ENCODE results near the gene IL22RA2.

IL22RA2 gene

GRCh38 chr6:137104926-137105325, 68.5 kb downstream of the IL22RA2 start:
- no peak for TF ChIP-seq CTCF (IDR thresholded peaks at IDR 0.05)
- Histone ChIP-seq H3K27ac (no peak overlapping the region), H3K4me3 (no peak overlapping the region)
- DNase-seq (ENCODE audit: low spot score) = no peak

DNA sequence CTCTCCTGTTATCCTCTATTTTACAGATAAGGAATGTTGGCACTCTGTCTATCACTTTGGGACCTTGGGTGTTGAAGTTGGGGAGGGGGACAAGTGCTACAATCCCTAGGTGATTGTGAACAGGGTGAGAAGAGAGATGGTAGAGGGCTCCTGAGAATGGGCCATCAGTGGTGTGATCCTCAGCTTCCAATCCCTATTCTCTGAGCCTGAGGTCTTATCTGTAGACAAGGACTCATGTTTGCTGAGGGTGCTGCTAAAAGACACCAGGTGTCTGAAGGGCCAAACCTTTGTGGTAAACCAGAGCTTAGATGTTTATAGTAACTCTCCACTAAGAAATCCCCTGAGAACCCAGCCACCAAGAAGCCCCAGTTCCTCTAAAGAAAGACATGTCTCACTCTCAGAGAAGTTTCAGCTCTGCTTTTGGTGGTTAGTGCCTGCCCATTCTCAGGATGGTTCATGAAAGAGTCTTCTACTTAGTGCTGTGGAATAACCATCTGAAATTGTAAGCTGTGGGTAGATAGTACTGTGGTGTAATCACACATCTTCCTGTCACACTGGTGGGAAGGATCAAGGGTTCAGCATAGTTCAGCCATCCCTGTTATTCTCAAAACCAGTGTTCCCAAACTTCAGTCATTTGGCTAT, 70.5 kb downstream of the IL22RA2 start:
- no peak overlapping the region for H3K27ac ChIP-seq
- H3K4me3 ChIP-seq = no peak overlapping the region
- no peak for DNase-seq (ENCODE audit: low spot score)
- TF ChIP-seq CTCF (IDR thresholded peaks at IDR 0.05) = no peak

DNA sequence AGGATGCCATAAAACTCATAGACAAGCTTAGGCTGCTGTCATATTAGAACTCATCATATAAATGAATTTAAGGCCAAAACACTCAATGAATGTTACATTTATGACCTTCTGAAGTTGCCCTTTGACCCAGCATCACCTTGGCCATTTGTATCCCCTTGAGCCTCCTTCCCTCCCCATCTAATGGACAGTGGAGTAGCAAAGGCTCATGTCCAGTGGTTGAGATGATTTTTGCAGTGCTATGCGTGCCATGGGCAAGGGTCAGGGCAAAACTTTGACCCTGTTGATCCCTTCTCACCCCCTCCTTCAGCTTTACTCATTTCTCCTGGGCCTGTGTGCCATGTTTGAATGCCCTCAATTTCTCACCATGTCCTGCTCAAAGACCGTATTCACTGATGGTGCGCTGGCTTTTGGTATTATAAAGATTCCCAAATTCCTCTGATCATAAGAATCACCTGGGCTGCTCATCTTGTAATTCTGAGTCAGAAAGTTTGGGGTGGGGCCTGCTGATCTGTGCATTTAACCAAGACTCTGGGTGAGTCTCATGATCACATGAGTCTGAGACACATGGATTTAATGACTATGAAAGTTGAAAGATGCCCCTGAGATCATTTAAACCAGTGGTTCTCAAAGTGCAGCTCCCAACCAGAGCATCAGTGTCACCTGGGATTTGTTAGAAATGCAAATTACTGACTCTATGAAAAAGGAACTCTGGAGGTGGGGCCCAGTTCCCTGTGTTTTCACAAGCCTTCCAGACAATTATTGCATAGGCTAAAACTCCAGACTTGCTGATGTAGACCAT, 71.2 kb downstream of the IL22RA2 start:
- H3K27ac ChIP-seq = no peak overlapping the region
- TF ChIP-seq CTCF (IDR thresholded peaks at IDR 0.05) = no peak
- no peak for DNase-seq (ENCODE audit: low spot score)
- no peak overlapping the region for H3K4me3 ChIP-seq

DNA sequence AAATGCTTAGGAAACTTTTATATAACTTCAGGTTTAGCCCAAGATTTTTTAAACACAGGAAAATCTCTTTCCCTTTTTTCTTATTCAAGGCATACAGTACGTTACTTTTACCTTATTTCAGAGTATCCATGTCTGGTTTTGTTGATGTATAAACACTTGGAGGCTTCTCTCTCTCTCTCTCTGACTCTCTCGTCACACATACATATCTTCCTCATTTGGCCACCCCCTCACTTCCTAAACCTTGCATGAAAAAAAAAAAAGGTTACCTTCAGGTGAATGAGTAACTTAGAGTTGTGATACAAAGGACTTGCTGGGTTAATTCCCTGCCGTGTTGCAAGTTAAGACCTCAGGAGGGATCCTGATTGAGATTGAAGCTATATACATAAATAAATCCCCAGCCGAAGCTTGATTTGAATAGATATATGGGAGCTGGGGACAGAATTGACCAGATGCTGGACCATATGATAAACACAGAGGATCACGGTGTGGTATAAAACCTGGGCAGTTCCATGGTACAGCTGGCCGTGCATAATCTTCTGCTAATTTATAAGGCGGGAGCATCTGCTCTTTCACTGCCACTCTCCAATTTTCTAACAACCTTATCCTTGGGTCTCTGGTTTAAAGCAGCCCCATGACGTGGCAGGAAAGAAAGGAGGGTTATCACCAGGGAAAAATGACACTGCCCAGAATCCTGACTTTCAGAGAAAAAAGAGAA, 73.6 kb downstream of the IL22RA2 start:
- H3K27ac ChIP-seq = no peak overlapping the region
- H3K4me3 ChIP-seq = no peak overlapping the region
- no peak for DNase-seq (ENCODE audit: low spot score)
- TF ChIP-seq CTCF (IDR thresholded peaks at IDR 0.05) = no peak

DNA sequence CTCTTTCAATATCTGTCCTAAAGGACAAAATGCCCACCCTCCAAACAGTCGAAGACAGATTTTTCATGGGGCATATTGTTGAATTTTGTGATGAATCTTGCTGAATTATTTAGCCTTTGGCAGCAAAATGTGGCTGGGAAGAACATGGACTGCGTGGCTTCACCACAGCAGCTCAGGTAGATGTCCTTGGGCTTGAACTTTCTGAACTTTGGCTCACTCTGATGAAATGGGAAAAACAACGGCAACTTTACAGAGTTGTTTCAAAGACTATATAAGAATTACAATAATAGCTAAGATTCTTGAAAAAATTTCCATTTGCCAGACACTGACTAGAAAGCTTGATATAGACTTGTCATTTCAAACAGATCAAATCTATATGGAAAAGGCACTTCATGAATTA, 75.9 kb downstream of the IL22RA2 start:
- Histone ChIP-seq H3K4me3 (no peak overlapping the region), H3K27ac (no peak overlapping the region)
- no peak for TF ChIP-seq CTCF (IDR thresholded peaks at IDR 0.05)

GRCh38 chr6:137097057-137097456, 76.4 kb downstream of the IL22RA2 start:
- DNase-seq (ENCODE audit: low spot score) = no peak
- no peak for TF ChIP-seq CTCF (IDR thresholded peaks at IDR 0.05)
- Histone ChIP-seq H3K27ac (no peak overlapping the region), H3K4me3 (no peak overlapping the region)

More for the DNA sequence above, 75.9 kb downstream of the IL22RA2 start:
- no peak for DNase-seq (ENCODE audit: low spot score)

Data from coronary artery (tissue), 2 donors.